Psoas muscle (tissue), 8 donors: ENCODE data around the gene PTPRK. TPM values are rescaled to one million over a fixed set of nuclear protein-coding genes. Genes with fewer than 3 reads are reported as not detected.

Experiments used
- ATAC-seq, 4 donors: fragments of 200-7000 bp; cut with Tn5 transposase; one replicate each; pipeline ENCODE4 v1.9.1; 2020; ENCODE audit warnings: moderate library complexity in 3 of 4, mild to moderate bottlenecking in 2 of 4
- DNase-seq, 2 donors: peaks; one replicate each; pipeline ENCODE4 v3.0.0-alpha.2; 2020
- H3K27ac ChIP-seq: fragments of 200-600 bp; one replicate; pipeline ENCODE4 v1.8.0; 2022
- H3K27me3 ChIP-seq, 3 donors: fragments of 200-600 bp in 1 of 3; one replicate each; pipeline versions ENCODE4 v1.6.1 to v1.8.0; 2013 to 2022; ENCODE audit warnings: low read length in 2 of 3, mild to moderate bottlenecking in 2 of 3, moderate library complexity in 1 of 3; ENCODE audit not compliant: insufficient read depth in 3 of 3
- H3K36me3 ChIP-seq, 2 donors: fragments of 200-600 bp in 1 of 2; one replicate each; pipeline versions ENCODE4 v1.6.1 to v1.8.0; 2013 to 2022; ENCODE audit warnings: low read depth in 1 of 2, mild to moderate bottlenecking in 1 of 2, moderate library complexity in 1 of 2; ENCODE audit not compliant: insufficient read depth in 1 of 2
- H3K4me1 ChIP-seq: fragments of 200-600 bp; one replicate; pipeline ENCODE4 v1.8.0; 2022
- H3K4me3 ChIP-seq: fragments of 200-600 bp; one replicate; pipeline ENCODE4 v1.8.0; 2022; ENCODE audit warnings: mild to moderate bottlenecking
- H3K9me3 ChIP-seq: fragments of 200-600 bp; one replicate; pipeline ENCODE4 v1.8.0; 2022
- CTCF ChIP-seq: fragments of 200-600 bp; IDR thresholded peaks from one replicate; pipeline ENCODE4 v1.8.0; 2022; ENCODE audit warnings: antibody characterized with exemption
- WGBS, 3 donors: extraction: QIAGEN DNeasy Blood & Tissue Kit; methylation state at CpG; one replicate each; pipeline versions ENCODE4 v1.1.6 to v1.1.7; 2013; 5-methylcytosine and 5-hydroxymethylcytosine counted together
- intact Hi-C, 2 donors: fragments of 100-400 bp; cut with DNase I; formaldehyde crosslinking; loops; one replicate each; pipeline versions ENCODE4 v1.11.0 to v1.14.2; 2022
- polyA plus RNA-seq, 3 donors: library from polyadenylated mRNA; stranded (reverse); fragments of 200-250 nt; gene quantifications; one replicate each; pipeline ENCODE4 v1.2.3, GENCODE V29; 2013
- total RNA-seq, 4 donors: library from RNA; stranded (reverse); fragmentation: NEBNext Ultra II Directional in 2 of 4; extraction: Animal tissue kit (Norgen Biotek cat#: 25700) in 2 of 4; gene quantifications; one replicate each; pipeline versions ENCODE4 v1.2.1 to v1.2.4, GENCODE V29; 2021 to 2023
- donor health status: healthy with polysubstance abuse.
- donor health status: DM: no; HTN: no; CAD: no; lungs with moderate emphysema.
- donor health status: Bipolar disorder and iron deficiency.
- donor health status: healthy.
- donor health status: DM: yes; HTN: yes; CAD: no.
- donor health status: DM: no; HTN: no; CAD: no.
- donor health status: DM: no; HTN: no; CAD: no.
- donor health status: DM: yes; HTN: yes; CAD: no.

The PTPRK gene
- total and polyA plus RNA-seq, 7 donors: 3.2 to 10.6 (median 9.1) TPM

GRCh38 chr6:127954082-127954481 is 566.3 kb downstream of the PTPRK start:
- Histone ChIP-seq H3K4me1 (no peaks in the 10 kb centered on the region), H3K27ac (no peak overlapping the region), H3K9me3 (no peaks in the 10 kb centered on the region), H3K36me3 (no peaks in the 10 kb centered on the region), H3K4me3 (no peak overlapping the region), H3K27me3 (no peaks in the 10 kb centered on the region)
- ATAC-seq: no peak
- no peak for DNase-seq
- no peak for TF ChIP-seq CTCF
- 89 to 93% (median 91%) methylated on average over 4 of the region's 4 CpGs for WGBS, 3 donors
- intact Hi-C loops: no loop called here

GRCh38 chr6:127952831-127953230 is 567.6 kb downstream of the PTPRK start:
- H3K36me3 ChIP-seq: no peaks in the 10 kb centered on the region
- WGBS, 3 donors: 33 to 54% (median 35%) methylated on average over 4 of the region's 4 CpGs
- no peaks in the 10 kb centered on the region for H3K4me1 ChIP-seq
- H3K4me3 ChIP-seq: no peak overlapping the region
- no peaks in the 10 kb centered on the region for H3K9me3 ChIP-seq
- ATAC-seq (peak in 1 of 4 donors; percentile 40), DNase-seq (no peak)
- TF ChIP-seq CTCF: no peak
- no peaks in the 10 kb centered on the region for H3K27me3 ChIP-seq
- H3K27ac ChIP-seq: no peak overlapping the region
- intact Hi-C loops: no loop called here

GRCh38 chr6:127952176-127952575 is 568.2 kb downstream of the PTPRK start:
- DNase-seq: no peak
- Histone ChIP-seq H3K4me3 (no peak overlapping the region), H3K9me3 (no peaks in the 10 kb centered on the region), H3K27me3 (no peaks in the 10 kb centered on the region), H3K4me1 (no peaks in the 10 kb centered on the region), H3K36me3 (no peaks in the 10 kb centered on the region), H3K27ac (no peak overlapping the region)
- WGBS, 3 donors: 94 to 98% (median 95%) methylated on average over 5 of the region's 5 CpGs
- no peak for ATAC-seq
- intact Hi-C loops: no loop called here
- TF ChIP-seq CTCF: no peak

- 72 to 78% (median 73%) methylated on average over 2 of the region's 2 CpGs for WGBS, 3 donors
- no peak overlapping the region for H3K4me3 ChIP-seq
- no peaks in the 10 kb centered on the region for H3K36me3 ChIP-seq
- ATAC-seq (no peak), DNase-seq (no peak)
- no peaks in the 10 kb centered on the region for H3K9me3 ChIP-seq
- no peaks in the 10 kb centered on the region for H3K27me3 ChIP-seq
- no peak for TF ChIP-seq CTCF
- H3K27ac ChIP-seq: no peak overlapping the region
- H3K4me1 ChIP-seq: no peaks in the 10 kb centered on the region
- intact Hi-C loops: no loop called here
Measured at GRCh38 chr6:127951172-127951917, 569.1 kb downstream of the PTPRK start.
